IPS DF 4.7 (cell line): ENCODE results near the gene H1-8.

Experiments
- DNase-seq: peaks from one replicate; pipeline ENCODE4 v3.0.0-alpha.2; 2013; ENCODE audit warnings: low spot score; ENCODE audit errors: extremely low read depth

Gene H1-8

DNA sequence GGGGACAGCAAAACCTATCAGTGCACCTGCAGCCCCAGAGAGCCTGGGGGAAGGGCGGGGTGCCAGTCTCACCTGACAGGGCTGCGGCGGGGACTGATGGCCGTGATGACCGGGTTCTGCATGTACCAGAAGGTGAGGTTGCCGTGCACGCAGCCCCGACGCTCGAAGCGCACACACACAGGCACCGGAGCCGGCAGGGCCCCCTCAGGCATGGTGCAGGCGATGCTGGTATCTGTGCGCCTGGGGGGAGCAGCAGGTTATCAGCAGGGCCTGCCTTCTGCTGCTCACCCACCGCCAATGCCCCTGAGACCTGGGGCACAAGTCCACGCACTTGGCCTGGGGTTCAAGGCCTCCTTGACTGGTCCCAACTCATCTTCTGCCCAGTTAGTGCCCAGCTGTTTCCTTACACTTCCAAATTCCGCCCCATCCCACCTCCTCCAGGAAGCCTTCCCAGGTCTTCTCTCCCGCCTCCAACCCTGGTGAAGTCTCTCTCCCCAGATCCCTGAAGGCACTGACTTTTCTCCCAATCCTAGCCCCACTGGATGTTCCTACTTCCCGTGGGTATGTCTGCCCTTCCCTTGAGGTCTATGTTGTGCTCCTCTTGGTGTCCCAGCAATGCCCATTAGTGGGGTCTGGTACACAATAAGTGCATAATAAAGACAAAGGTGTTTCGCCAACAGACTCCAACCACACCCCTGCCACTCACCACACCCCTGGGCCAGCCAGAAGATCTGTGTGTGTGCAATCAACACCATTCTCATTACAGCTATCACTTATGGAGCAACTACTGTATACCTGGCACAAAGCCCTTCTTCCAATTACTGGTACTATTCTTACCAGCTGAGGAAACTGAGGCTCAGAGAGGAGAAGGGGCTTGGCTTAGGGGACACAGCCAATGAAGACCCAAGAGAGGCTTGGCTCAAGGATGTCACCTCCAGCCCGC lies 28.9 kb downstream of the H1-8 start:
- DNase-seq = no peak

- DNase-seq = no peak
Measured at GRCh38 chr3:129572603-129573002, 29.6 kb downstream of the H1-8 start.

DNA sequence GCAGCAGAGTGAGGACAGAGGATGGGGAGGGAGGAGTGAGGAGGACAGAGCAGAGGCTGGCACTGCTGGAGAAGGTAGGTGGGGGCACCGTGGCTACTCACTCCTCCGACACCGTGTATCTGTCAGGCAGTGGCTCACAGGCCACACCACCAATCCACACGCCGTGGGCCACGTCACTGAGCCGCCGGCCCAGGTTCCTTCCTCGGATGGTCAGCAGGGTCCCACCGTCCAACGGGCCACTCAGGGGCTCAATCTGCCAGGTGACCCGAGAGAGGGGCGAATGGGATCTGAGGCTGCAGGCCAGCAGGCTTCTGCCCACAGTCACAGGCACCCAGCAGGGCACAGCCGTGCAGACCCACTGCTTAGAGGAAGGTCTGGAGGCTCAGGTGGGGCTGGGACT lies 30.5 kb downstream of the H1-8 start:
- DNase-seq = no peak

GRCh38 chr3:129574206-129574605 lies 31.2 kb downstream of the H1-8 start:
- DNase-seq = no peak

- DNase-seq = no peak
Measured at GRCh38 chr3:129575233-129575996, 32.4 kb downstream of the H1-8 start.

GRCh38 chr3:129575997-129576384 lies 33.0 kb downstream of the H1-8 start:
- DNase-seq = no peak

DNA sequence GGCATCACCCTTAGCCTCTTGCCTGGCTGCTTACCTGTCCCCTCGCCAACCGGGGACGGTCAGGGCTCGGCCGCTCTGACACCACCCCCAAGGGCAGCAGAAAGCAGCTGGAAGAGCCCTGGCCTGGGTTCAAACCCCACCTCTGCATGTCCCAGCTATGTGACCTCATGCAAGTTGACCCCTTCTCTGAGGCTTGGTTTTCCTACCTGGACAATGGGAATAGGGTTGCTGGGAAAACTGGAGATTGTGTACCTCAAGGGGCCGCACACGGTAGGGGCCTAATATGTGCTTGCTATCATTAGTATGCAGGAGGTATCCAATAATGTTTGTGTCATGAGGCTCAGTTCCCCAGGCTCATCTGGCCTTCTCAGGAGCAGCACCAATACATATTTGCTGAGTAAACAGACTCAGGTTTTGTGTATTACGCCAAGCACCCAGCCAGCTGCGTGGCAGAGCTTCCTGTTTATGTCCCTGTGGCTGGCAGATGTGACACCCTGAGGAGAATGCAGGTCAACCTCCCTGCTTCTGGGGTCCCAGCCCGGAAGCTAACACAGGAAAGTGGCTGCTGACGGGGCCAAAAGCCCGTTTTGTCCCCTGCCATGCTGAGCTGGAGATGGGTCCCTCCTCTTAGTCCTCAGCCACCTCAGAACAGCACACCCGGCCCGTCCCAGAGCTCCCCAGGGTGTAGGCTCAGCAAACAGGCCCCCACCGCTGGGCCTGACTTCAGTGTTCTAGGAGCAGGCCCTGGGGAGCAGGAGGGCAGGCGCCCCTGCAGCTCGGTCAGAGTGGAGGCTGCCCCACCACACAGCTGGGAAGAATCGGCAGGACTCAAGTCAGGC lies 33.8 kb downstream of the H1-8 start:
- DNase-seq = no peak

- no peak for DNase-seq
Measured at GRCh38 chr3:129577366-129577765, 34.4 kb downstream of the H1-8 start.

- no peak for DNase-seq
Measured at GRCh38 chr3:129577925-129578786, 35.2 kb downstream of the H1-8 start.

DNA sequence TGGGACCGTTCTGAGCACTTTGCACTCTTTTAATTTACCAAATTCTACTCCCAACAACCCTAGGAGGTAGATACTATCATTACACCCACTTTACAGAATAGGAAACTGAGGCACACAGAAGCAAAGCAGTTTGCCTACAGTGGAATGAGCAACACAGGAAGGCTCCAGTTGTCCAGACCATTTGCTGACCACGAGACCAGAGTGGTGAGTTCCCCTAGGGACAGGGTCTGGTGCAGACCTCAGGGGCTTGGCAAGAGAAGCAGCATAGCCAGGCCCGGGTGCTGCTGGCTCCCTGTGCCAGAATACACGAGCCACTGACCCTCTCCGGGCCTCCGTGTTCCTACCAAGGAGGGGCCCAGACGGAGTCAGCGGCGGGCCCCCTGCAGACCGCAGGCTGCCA lies 37.0 kb downstream of the H1-8 start:
- no peak for DNase-seq

DNA sequence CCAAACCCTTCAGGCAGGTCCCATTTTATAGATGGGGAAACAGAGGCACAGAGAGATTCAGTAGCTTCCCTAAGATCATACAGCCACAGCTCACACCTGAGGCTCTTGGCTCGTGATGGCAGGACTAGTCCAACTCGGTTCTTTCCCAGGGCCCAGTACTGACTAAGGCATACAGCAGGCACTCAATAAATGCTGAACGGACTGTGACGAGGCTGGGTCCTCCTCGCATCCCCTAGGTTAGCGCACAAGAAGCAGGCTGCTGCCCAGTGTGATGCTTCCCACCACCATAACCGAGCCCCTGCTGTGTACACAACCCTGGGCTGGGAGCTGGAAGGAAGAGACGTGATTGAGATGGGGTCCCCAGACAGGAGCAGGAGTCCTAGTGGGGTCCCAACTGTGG lies 38.6 kb downstream of the H1-8 start:
- no peak for DNase-seq

- DNase-seq = no peak
Measured at GRCh38 chr3:129582799-129583198, 39.8 kb downstream of the H1-8 start.

DNA sequence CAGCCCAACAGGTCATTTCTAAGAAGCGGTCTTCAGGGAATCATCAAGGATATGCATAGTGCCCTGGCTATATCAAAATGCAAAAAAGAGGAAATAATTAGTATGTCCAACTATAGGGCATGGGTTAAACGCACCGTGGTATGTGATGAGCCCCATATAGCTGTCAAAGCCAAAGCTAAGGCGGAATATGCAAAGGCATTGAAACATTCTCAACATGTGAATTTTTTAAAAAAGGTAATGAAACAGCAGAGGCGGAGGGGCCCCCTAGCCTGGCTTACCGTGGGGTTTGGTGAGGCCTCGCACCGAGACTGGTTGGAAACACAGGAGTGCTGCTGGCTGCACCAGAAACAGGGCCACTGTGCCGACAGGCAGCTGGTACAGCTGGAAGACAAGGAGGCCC lies 40.3 kb downstream of the H1-8 start:
- DNase-seq = no peak

DNA sequence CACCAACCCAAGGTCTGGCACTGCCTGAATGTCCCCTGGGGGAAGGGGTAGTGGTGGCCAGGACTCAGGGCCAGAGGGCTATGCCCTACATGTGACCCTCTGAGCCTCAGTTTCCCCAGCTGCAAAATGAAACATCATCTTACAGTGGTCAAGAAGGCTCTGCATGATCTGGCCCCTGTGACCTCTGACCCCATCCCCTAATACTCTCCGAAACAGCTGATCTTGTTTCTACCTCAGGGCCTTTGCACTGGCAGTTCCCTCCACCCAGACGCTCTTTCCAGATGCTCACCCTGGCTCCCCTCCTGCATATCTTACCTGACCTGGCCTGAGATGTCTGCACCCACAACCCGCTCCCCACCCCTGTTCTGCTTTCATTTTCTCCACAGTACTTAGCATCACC lies 41.7 kb downstream of the H1-8 start:
- no peak for DNase-seq

- DNase-seq = no peak
Measured at GRCh38 chr3:129585949-129586657, 43.1 kb downstream of the H1-8 start.

GRCh38 chr3:129586746-129587430 lies 43.9 kb downstream of the H1-8 start:
- no peak for DNase-seq

DNA sequence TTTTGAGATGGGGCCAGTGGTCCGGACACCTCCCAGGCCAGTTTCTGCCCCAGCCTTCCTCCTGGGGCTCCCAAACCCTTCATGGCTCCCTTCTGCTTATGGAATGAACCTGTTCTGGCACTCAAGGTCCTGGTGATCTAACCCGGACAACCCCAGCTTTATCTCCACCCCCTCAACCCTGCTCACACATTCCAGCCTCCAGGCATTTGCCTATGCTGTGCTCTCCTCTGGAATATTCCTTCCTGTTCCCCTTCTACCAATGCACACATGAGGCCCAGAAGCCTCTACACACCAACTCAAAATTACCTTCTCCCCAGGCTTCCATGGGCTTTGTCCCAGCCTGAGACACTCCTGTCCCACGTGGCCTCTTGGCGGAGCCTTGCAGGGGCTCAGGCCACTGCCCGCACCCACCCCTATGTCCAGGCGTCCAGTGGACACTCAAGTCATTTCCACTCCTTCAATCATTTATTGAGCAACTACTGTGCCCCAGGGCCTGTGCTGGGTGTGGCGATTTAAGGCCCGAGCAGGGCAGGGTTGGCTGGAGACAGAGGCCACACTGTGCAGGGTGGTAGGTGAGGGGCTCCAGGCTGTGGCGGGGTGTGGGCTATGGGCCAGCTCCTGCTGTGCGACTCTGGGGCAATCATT lies 44.7 kb downstream of the H1-8 start:
- DNase-seq = no peak

DNA sequence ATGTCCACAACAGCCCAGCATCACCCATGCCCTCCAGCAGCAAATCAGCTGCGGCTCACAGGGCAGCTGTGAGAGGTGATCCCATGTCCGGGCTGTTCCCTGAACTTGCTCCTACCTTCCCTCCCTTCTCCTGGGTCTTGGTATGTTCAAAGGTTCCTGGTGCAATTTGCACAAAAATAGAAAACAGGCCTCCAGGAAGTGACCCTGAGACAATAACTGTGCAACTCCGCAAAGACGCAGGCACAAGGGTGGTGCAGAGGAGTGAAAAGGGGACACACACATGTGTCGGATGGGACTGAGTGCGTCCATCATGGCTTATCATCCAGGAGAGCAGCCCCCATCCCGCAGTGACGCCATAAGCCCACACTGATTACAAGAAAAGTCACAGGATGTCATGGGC lies 47.2 kb downstream of the H1-8 start:
- no peak for DNase-seq

- DNase-seq = no peak
Measured at GRCh38 chr3:129591932-129592331, 49.0 kb downstream of the H1-8 start.
